Mononuclear cell (primary cell): ENCODE measurements around the gene RBM26. TPM values are rescaled to one million over a fixed set of nuclear protein-coding genes. Genes with fewer than 3 reads are reported as not detected.
A peak's percentile ranks its signal among the peaks of the same experiment; 100 is the strongest.

Experiments used
- H3K27me3 ChIP-seq: 2 replicates; pipeline ENCODE4 v1.6.0; 2011; ENCODE audit warnings: low read length, control low read depth; ENCODE audit not compliant: insufficient read depth
- H3K4me1 ChIP-seq: 2 replicates; pipeline ENCODE4 v1.5.1; 2011; ENCODE audit warnings: mild to moderate bottlenecking, low read length, control low read depth; ENCODE audit not compliant: insufficient read depth
- H3K4me3 ChIP-seq: 2 replicates; pipeline ENCODE4 v1.5.1; 2011; ENCODE audit warnings: mild to moderate bottlenecking, low read length, moderate library complexity
- H3K9me3 ChIP-seq: 2 replicates; pipeline ENCODE4 v1.5.1; 2011; ENCODE audit warnings: low read depth, mild to moderate bottlenecking, control low read depth, low read length
- total RNA-seq: library from RNA; depleted of rRNA; stranded (reverse); fragments of >200 nt; gene quantifications from one replicate; pipeline ENCODE4 v1.2.3, GENCODE V29; 2012

RBM26 gene, protein sequence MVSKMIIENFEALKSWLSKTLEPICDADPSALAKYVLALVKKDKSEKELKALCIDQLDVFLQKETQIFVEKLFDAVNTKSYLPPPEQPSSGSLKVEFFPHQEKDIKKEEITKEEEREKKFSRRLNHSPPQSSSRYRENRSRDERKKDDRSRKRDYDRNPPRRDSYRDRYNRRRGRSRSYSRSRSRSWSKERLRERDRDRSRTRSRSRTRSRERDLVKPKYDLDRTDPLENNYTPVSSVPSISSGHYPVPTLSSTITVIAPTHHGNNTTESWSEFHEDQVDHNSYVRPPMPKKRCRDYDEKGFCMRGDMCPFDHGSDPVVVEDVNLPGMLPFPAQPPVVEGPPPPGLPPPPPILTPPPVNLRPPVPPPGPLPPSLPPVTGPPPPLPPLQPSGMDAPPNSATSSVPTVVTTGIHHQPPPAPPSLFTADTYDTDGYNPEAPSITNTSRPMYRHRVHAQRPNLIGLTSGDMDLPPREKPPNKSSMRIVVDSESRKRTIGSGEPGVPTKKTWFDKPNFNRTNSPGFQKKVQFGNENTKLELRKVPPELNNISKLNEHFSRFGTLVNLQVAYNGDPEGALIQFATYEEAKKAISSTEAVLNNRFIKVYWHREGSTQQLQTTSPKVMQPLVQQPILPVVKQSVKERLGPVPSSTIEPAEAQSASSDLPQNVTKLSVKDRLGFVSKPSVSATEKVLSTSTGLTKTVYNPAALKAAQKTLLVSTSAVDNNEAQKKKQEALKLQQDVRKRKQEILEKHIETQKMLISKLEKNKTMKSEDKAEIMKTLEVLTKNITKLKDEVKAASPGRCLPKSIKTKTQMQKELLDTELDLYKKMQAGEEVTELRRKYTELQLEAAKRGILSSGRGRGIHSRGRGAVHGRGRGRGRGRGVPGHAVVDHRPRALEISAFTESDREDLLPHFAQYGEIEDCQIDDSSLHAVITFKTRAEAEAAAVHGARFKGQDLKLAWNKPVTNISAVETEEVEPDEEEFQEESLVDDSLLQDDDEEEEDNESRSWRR
- 92.8 TPM for total RNA-seq

DNA sequence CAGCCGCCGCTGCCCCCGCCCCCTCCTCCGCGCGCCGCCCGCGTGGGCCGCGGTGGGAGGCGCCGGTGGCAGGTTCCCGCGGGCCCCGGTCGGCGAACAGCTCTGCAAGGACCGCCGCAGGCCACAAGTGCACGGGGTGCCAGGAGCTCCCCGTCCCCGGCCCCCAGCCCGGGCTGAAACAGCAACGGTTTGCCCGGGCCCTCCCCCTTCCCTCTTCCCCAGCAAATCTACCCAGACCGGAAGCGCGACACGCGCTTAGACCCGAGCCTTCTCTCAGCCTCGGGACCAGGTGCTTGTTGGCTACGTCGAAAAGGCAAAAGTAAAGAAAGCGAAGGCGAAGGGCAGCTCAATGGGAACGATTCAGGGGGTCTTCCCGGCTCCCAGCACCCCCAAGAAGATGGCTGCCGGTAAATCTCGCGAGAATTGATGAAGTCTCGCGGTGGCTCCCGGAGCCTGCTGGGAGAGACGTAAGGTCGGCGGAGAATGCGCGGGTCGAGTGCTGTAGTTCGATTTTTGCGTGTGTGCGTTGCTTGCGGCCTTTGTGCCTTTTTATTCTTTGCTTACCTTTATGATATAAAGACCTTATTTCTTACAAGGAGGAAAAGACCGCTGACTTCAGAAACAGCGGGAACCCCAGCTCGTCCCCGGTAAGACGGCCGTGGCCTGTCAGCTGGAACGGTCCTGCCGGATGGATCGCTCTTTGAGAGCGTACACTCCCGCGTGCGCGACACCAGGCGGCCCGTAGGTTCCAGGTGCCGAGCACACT, at the start of gene RBM26:
Gene RBM26, minus strand, starts transcription at position 425 of the 766 bp plus-strand sequence. CDS start 481 bp downstream, outside the sequence.
- no peaks in the 10 kb centered on the region for H3K9me3 ChIP-seq
- peaks cover 39% of the 10 kb centered on the region for H3K4me1 ChIP-seq
- peak within 1 kb of the TSS; percentile 90 for H3K4me3 ChIP-seq
- no peaks in the 10 kb centered on the region for H3K27me3 ChIP-seq

DNA sequence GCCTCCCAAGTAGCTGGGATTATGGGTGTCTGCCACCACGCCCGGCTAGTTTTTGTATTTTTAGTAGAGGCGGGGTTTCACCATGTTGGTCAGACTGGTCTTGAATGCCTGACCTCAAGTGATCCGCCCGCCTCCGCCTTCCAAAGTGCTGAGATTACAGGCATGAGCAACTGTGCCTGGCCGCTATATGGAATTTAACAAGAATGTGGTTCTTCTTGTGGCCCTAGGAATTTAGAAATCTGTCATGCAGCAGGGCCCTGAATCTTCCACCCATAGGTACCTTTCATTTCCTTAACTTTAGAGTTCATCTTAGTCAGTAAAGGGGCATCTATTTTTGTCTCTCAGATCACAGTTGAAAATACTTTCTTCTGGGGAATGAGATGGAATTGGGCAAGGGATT, 49.3 kb upstream of the RBM26 start:
- no peaks in the 10 kb centered on the region for H3K9me3 ChIP-seq
- no peaks in the 10 kb centered on the region for H3K27me3 ChIP-seq
- peaks cover 5% of the 10 kb centered on the region for H3K4me1 ChIP-seq
- no peak overlapping the region for H3K4me3 ChIP-seq

DNA sequence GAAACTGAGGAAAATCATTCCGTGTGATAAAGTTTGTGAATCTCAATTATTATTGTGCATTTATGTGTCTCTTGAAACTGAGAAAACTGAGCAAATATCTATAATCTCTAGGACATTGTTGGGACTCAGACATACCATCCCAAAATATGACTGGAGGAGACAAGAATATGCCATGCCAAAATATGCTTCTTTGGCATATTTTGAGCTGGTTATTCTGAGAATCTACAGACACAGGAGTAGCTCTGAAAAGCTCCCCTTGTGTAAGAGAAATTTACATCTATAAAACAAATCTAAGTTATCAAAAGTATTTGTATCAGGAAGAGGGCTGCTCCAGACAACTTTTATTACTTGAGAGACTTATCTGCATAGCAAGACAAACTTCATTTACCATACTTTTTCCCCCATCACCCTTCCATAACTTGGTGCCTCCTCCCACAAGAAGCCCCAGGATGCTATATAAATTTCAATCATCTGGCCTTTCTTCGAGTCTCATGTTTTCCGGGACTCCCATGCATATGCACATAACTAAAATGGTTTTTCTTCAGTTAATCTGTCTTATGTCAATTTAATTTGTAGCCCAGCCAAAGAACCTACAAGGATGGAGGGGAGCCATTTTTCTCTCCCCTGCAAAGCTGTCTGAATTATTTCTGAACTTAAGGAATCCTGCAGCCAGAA, 46.3 kb upstream of the RBM26 start:
- no peaks in the 10 kb centered on the region for H3K9me3 ChIP-seq
- H3K4me3 ChIP-seq, result no peak overlapping the region
- peaks cover 13% of the 10 kb centered on the region for H3K4me1 ChIP-seq

DNA sequence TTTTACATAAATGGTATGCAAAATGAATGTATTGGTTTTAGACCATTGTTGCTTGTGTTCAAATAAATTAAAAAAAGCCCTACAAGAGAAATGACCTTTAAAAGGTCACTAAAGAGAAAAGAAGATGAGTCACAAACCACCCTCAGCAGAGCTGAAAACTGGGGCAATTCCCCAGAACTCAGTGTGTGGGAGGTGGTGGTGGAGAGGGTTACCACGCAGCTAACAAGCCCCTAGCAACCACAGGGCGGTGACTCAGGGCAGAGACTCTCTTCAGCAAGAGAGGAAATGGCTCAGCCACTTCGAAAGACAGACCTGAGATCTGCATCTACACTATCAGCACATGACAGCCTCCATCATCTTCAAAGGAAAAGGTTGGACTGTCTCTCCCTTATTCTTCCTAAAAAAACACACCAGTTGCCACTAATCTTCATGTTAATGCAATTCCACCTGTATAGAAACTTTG, 45.5 kb upstream of the RBM26 start:
- Histone ChIP-seq H3K9me3 (no peaks in the 10 kb centered on the region), H3K4me3 (no peak overlapping the region), H3K27me3 (no peaks in the 10 kb centered on the region), H3K4me1 (peaks cover 13% of the 10 kb centered on the region)

More for the DNA sequence above, 46.3 kb upstream of the RBM26 start:
- H3K27me3 ChIP-seq, result no peaks in the 10 kb centered on the region

DNA sequence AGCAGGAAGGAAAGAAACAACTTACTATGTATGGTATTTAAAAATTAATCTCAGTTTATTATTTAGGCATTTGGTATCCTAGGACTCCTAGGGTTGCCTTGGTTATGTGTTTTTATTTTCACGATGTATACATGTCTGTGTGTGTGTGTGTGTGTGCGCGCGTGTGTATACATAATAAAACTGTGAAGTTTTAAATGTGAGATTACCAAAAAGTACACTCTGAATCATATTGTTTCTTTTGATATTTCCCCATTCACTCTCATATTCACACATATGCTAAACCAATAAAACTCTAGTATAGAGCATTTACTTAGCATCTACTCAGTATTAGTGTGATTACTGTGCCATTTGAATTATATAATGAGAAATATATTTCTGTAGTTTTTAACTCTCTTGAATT, 44.1 kb upstream of the RBM26 start:
- no peak overlapping the region for H3K4me3 ChIP-seq
- H3K4me1 ChIP-seq, result peaks cover 13% of the 10 kb centered on the region
- H3K9me3 ChIP-seq, result no peaks in the 10 kb centered on the region
- H3K27me3 ChIP-seq, result no peaks in the 10 kb centered on the region

DNA sequence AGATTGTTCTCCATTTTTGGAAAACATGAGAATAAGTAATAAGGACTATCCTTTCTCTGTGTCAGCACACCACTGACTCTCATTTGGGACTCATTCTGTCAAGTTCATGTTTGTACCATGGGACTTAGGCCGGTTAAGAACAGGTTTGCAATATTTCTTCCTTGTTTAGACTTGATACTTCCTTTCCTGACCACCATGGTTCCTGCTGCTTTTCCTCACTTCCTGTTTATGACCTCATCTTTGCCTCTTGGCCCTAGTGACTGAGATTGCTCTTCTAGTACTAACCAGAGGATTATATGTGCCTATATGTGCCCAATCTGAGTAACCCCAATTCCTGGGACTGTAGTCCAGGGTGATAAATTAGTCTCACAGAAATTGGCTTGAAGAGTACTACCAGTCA, 42.4 kb upstream of the RBM26 start:
- Histone ChIP-seq H3K4me1 (peaks cover 13% of the 10 kb centered on the region), H3K4me3 (no peak overlapping the region), H3K27me3 (no peaks in the 10 kb centered on the region), H3K9me3 (no peaks in the 10 kb centered on the region)

DNA sequence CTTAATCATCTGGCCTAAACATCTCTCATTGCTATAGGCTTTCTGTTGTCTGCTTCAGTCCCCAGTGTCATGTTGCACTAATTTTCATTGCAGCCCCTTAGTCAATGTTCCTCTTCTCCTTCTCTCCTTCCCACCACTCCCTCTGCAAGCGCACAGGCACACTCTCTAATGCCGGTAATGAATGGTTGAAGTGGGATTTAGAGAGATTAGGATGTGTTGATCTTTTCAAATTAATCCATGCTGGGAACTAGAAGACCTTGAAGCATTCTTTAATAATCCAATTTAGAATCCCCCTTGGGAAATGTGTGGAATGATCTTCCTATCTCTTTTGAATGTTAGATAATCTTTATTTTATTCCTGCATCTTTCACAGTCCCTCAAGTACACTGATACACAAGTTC, 41.7 kb upstream of the RBM26 start:
- Histone ChIP-seq H3K9me3 (no peaks in the 10 kb centered on the region), H3K27me3 (no peaks in the 10 kb centered on the region), H3K4me3 (no peak overlapping the region), H3K4me1 (peaks cover 13% of the 10 kb centered on the region)

DNA sequence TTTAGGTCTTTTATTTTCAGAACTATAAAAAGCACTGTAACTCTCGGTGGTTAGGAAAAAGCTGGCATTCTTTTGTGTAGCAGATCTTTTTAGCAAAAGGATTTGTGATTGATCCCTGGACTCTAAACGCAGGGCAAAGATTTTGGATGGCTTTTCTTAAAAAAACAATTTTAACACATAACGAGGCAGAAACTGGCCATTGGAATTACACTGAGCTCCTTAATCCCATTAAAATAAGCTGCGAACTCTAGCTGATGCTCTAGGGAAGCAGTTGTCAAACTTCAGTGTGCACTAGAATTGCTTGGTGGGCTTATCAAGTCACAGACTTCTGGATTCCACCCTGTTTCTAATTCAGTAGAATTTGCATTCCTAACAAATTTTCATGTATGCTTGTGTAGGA, 41.1 kb upstream of the RBM26 start:
- Histone ChIP-seq H3K9me3 (no peaks in the 10 kb centered on the region), H3K4me3 (no peak overlapping the region), H3K4me1 (peaks cover 13% of the 10 kb centered on the region), H3K27me3 (no peaks in the 10 kb centered on the region)

DNA sequence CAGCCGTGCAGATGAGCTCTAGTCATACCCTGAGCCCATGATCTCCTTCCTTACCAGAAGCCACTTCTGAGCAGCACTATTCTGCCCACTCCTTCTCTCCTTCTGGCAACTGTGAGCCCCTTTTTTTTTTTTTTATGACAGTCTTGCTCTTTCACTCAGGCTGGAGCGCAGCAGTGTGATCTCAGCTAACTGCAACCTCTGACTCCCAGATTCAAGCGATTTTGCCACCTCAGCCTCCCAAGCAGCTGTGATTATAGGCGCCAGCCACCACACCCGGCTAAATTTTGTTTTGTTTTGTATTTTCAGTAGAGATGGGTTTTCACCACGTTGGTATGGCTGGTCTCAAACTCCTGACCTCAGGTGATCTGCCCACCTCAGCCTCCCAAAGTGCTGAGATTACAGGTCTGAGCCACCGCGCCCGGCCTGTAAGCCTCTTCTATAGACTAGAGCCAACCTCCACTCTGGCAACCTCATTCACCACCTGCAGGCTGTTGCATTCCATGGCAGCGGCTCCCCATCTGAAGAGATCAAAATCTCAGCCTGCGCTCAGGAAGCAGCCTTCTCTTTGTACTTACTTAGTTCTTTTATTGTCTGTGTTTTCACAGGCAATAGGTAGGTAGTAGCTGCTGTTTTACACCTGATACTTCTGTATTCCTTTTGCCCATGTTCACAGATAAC, 40.1 kb upstream of the RBM26 start:
- H3K4me3 ChIP-seq, result no peak overlapping the region
- no peaks in the 10 kb centered on the region for H3K27me3 ChIP-seq
- H3K4me1 ChIP-seq, result peaks cover 8% of the 10 kb centered on the region
- no peaks in the 10 kb centered on the region for H3K9me3 ChIP-seq

DNA sequence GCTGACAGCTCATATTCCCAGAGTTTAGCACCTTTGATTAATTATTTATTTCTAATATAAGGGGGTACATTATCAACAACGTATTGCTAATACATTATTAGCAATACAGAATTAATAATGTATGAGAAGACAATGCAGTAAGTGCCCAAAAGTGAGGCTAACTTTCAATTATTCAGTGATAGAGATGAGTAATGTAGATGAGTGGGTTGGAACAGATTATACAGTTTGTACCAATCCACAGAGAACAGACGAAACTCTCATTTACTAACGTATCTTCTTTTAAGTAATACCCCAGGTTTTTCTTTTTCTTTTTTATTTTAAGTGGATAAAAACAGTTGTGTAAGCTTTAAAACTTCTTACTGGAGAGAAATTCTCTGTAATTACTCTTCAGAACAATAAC, 36.7 kb upstream of the RBM26 start:
- no peaks in the 10 kb centered on the region for H3K4me1 ChIP-seq
- no peak overlapping the region for H3K4me3 ChIP-seq
- no peaks in the 10 kb centered on the region for H3K9me3 ChIP-seq
- no peaks in the 10 kb centered on the region for H3K27me3 ChIP-seq

DNA sequence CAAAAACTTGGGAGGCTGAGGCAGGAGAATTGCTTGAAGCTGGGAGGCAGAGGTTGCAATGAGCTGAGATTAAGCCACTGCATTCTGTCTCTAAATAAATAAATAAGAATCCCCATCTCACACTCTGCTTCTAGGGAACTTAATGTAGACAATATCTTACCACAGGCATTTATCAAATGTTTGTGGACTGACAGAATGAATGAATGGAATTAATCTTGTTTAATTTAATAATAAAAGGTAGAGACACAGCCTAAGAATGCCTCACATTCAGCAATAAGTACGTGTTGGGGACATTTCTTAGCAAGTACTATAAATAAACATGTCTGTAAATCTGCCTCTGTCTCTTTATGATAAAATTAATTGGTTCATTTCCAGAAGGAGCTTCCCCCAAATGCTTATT, 36.2 kb upstream of the RBM26 start:
- no peak overlapping the region for H3K4me3 ChIP-seq
- H3K9me3 ChIP-seq, result no peaks in the 10 kb centered on the region
- H3K4me1 ChIP-seq, result no peaks in the 10 kb centered on the region
- no peaks in the 10 kb centered on the region for H3K27me3 ChIP-seq

DNA sequence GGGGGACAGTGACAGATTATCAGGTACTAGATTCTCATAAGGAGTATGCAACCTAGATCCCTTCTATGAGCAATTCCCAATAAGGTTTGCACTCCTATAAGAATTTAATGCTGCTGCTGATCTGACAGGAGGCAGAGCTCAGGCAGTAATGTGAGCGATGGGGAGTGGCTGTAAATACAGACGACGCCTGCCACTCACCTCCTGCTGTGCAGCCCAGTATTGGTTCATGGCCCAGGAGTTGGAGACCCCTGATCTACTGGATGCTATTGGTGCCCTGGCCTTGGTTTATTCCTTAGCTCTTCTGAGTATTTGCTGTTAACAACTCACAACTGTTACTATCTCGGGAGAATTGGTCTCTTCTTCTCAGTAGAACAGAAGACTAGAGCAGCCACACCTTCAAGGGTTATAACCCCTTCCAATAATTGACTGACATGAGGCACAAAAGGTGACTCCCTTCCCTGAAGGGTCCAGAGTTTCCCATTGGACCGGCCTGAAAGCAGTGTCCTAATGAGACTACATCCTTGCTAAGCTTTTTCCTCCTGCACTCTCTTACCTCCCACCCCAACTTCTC, 35.0 kb upstream of the RBM26 start:
- no peaks in the 10 kb centered on the region for H3K9me3 ChIP-seq
- no peaks in the 10 kb centered on the region for H3K4me1 ChIP-seq
- H3K27me3 ChIP-seq, result no peaks in the 10 kb centered on the region
- no peak overlapping the region for H3K4me3 ChIP-seq

DNA sequence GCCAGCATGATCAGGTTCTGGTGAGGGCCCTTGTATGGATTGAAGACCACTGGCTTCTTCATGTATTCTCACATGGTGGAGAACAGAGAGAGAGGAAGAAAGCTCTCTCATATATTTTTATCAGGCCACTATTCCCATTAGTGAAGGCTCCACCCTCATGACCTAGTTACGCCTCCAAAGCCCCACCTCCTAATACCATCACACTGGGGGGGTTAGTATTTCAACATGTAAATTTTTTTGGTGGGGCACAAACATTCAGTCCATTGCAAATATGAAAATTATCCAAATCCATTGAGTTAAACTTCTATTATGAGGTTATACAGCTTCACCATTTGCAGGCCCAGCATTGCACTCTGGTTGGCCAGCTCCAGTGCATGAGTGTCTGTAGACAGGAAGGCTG, 33.2 kb upstream of the RBM26 start:
- Histone ChIP-seq H3K4me3 (no peak overlapping the region), H3K4me1 (no peaks in the 10 kb centered on the region)

More for the DNA sequence above, 33.2 kb upstream of the RBM26 start:
- H3K27me3 ChIP-seq, result no peaks in the 10 kb centered on the region
- H3K9me3 ChIP-seq, result no peaks in the 10 kb centered on the region
